Endothelial cell of umbilical vein (primary cell): ENCODE data around the gene SPA17. TPM values are rescaled to one million over a fixed set of nuclear protein-coding genes. Genes with fewer than 3 reads are reported as not detected.

Experiments used
- BruUV-seq: library from RNA; stranded (reverse); fragments of 400-500 nt; replicated peaks from 2 replicates; lab custom pipeline; 2021; lab: Mats Ljungman, UMichigan
- CTCF ChIA-PET: fragments of 300-600, 350-600 bp; sonication (Branson Sonifier 250); formaldehyde crosslinking; loops from one replicate; lab custom pipeline; 2021; ENCODE audit warnings: antibody characterized with exemption, inconsistent platforms; lab: Charles Lee
- POLR2A ChIA-PET: fragments of 300-600, 350-600 bp; sonication (Branson Sonifier 250); formaldehyde crosslinking; loops from one replicate; lab custom pipeline; 2021; ENCODE audit warnings: antibody characterized with exemption, inconsistent platforms; lab: Charles Lee
- DNase-seq: peaks from one replicate; pipeline ENCODE4 v3.0.0-alpha.2; 2011; ENCODE audit warnings: low read depth, low spot score
- FAIRE-seq: peaks from 2 replicates; lab custom pipeline; 2011; peaks lifted over from hg19 to GRCh38; lab: Jason Lieb, UNC
- H2AFZ ChIP-seq: 2 replicates; pipeline ENCODE4 v1.6.0; 2012; ENCODE audit warnings: low read depth, low read length, control low read depth, inconsistent platforms
- H3K27ac ChIP-seq: 2 replicates; pipeline ENCODE4 v1.5.1; 2011; ENCODE audit warnings: low read depth, mild to moderate bottlenecking, control low read depth, low read length, moderate library complexity; ENCODE audit not compliant: insufficient read depth
- H3K27me3 ChIP-seq, 2 experiments: 2 replicates each; pipeline versions ENCODE4 v1.6.0 to v1.6.1; 2011; ENCODE audit warnings: low read length in 2 of 2, mixed read lengths in 1 of 2; ENCODE audit not compliant: control insufficient read depth in 2 of 2, insufficient read depth in 2 of 2
- H3K36me3 ChIP-seq, 2 experiments: 2 replicates in 1 of 2; 3 replicates in 1 of 2; pipeline ENCODE4 v1.5.1; 2011; ENCODE audit warnings: low read length in 2 of 2, mild to moderate bottlenecking in 1 of 2, moderate library complexity in 1 of 2; ENCODE audit not compliant: control insufficient read depth in 2 of 2, insufficient read depth in 2 of 2; ENCODE audit errors: extremely low read depth in 1 of 2
- H3K4me1 ChIP-seq: 3 replicates; pipeline ENCODE4 v1.5.1; 2011; ENCODE audit warnings: mild to moderate bottlenecking, low read length; ENCODE audit not compliant: control insufficient read depth, insufficient read depth; ENCODE audit errors: extremely low read depth
- H3K4me2 ChIP-seq: 2 replicates; pipeline ENCODE4 v1.6.1; 2011; ENCODE audit warnings: low read length, control low read depth, mixed read lengths; ENCODE audit not compliant: insufficient read depth
- H3K4me3 ChIP-seq, 3 experiments: fragments of 200-600 bp in 1 of 3; sonication (generic), shearing (Covaris generic) in 1 of 3; replicated peaks in 1 of 3; 2 replicates each; pipeline ENCODE4 v1.5.1; 2011 to 2016; ENCODE audit warnings: control low read depth in 3 of 3, low read length in 3 of 3, mild to moderate bottlenecking in 2 of 3, inconsistent platforms in 1 of 3, low read depth in 1 of 3, moderate library complexity in 1 of 3; ENCODE audit not compliant: insufficient read depth in 1 of 3
- H3K79me2 ChIP-seq: 2 replicates; pipeline ENCODE4 v1.6.0; 2012; ENCODE audit warnings: low read length, inconsistent platforms; ENCODE audit not compliant: control insufficient read depth, insufficient read depth
- H3K9ac ChIP-seq: replicated peaks from 2 replicates; pipeline ENCODE3; 2011; ENCODE audit warnings: low read length, control low read depth; ENCODE audit not compliant: insufficient read depth; ENCODE audit errors: extremely low read depth
- H3K9me1 ChIP-seq: replicated peaks from 3 replicates; pipeline ENCODE4 v1.6.0; 2011; ENCODE audit warnings: mild to moderate bottlenecking, low read length; ENCODE audit not compliant: control insufficient read depth, insufficient read depth; ENCODE audit errors: extremely low read depth
- H3K9me3 ChIP-seq: replicated peaks from 2 replicates; pipeline ENCODE4 v1.5.1; 2012; ENCODE audit warnings: low read length, inconsistent platforms; ENCODE audit not compliant: control insufficient read depth, insufficient read depth
- H4K20me1 ChIP-seq: replicated peaks from 2 replicates; pipeline ENCODE3; 2011; ENCODE audit warnings: mild to moderate bottlenecking, low read length; ENCODE audit not compliant: control insufficient read depth, insufficient read depth; ENCODE audit errors: extremely low read depth
- EZH2 ChIP-seq: IDR thresholded peaks from 2 replicates; pipeline ENCODE4 v1.6.1; 2012; ENCODE audit warnings: borderline replicate concordance, low read depth, mild to moderate bottlenecking, moderate library complexity, low read length, inconsistent platforms; ENCODE audit not compliant: severe bottlenecking
- FOS ChIP-seq: IDR thresholded peaks from 2 replicates; pipeline ENCODE4 v1.6.1; 2011; ENCODE audit warnings: mild to moderate bottlenecking, low read length, moderate library complexity, borderline replicate concordance; ENCODE audit not compliant: insufficient read depth
- GATA2 ChIP-seq: IDR thresholded peaks from 2 replicates; pipeline ENCODE4 v1.7.0; 2011; ENCODE audit warnings: low read depth, mild to moderate bottlenecking, moderate library complexity, mixed read lengths, low read length; ENCODE audit not compliant: insufficient read length, insufficient read depth
- JUN ChIP-seq: IDR thresholded peaks from 2 replicates; pipeline ENCODE4 v1.6.1; 2011; ENCODE audit warnings: borderline replicate concordance, low read depth; ENCODE audit not compliant: insufficient read length, insufficient read depth
- MYC ChIP-seq: IDR thresholded peaks from one replicate; pipeline ENCODE4 v1.6.1; 2011; ENCODE audit warnings: mild to moderate bottlenecking, low read depth, low read length
- POLR2A ChIP-seq: IDR thresholded peaks from 2 replicates; pipeline ENCODE4 v1.6.1; 2012; ENCODE audit warnings: low read depth, mild to moderate bottlenecking, control low read depth, low read length
- POLR2AphosphoS5 ChIP-seq: IDR thresholded peaks from 2 replicates; pipeline ENCODE4 v1.6.1; 2012; ENCODE audit warnings: low read depth, mild to moderate bottlenecking, control low read depth, low read length, moderate library complexity; ENCODE audit not compliant: insufficient read depth
- dilution Hi-C: fragments of 300-500 bp; cut with MboI; formaldehyde crosslinking; loops from one replicate; pipeline ENCODE4 v1.15.0; 2019; ENCODE audit warnings: low sequenced_read_pairs; ENCODE audit not compliant: extremely low pct_ligation_motif_present
- intact Hi-C: fragments of 100-400 bp; cut with micrococcal nuclease; formaldehyde crosslinking; loops from one replicate; pipeline ENCODE4 v1.10.0; 2022
- polyA plus RNA-seq, 4 experiments: library from polyadenylated mRNA; depleted of rRNA in 3 of 4; stranded (reverse) in 3 of 4; unstranded in 1 of 4; fragments of >200 nt; gene quantifications; 2 replicates each; pipeline versions ENCODE4 v1.2.1 to v1.2.3, GENCODE V29; 2011 to 2012; ENCODE audit warnings: missing spikeins in 1 of 4
- total RNA-seq: library from RNA; stranded (reverse); gene quantifications from 2 replicates; pipeline ENCODE4 v1.2.3, GENCODE V29; 2021
- TF ChIP-seq, protein P1 (sequence below), 2 donors: IDR thresholded peaks; 1 replicate in 1 of 2; 2 replicates in 1 of 2; pipeline ENCODE4 v1.5.1; 2011; ENCODE audit warnings: low read length in 2 of 2, mild to moderate bottlenecking in 2 of 2, moderate library complexity in 2 of 2, control low read depth in 1 of 2, inconsistent platforms in 1 of 2, low read depth in 1 of 2; ENCODE audit not compliant: insufficient read depth in 1 of 2; ENCODE audit errors: extremely low read depth in 1 of 2
- TF ChIP-seq, protein P2 (sequence below): IDR thresholded peaks from 2 replicates; pipeline ENCODE4 v1.6.1; 2011; ENCODE audit not compliant: insufficient read depth, insufficient read length

The SPA17 gene
- total and polyA plus RNA-seq, 2 donors (not counting 3 experiments of a cell fraction or from before 2014, with no cell fraction given), result 3.9 to 4.7 TPM

DNA sequence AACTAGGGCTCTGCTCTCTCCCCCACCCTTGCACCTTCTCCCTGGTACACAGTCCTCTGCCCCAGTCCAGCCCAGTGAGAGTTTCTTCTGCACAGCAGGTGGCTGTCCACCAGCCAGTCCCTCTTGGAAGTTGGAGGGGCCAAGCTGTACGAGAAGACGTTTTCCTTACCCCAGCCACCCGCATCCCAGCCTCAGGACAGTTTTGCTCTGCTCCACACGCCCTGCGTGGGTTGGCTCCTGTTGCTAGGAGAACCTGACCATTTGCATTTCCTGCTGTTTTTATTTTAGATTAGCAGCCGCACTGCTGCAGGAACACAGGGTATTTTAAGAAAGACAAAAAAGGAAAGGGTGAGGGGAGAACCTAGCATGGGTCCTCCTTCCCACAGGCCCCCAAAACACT is 48.5 kb downstream of the SPA17 start:
- CTCF ChIA-PET, result no interaction called here

More for the DNA sequence above, 48.5 kb downstream of the SPA17 start:
- POLR2A ChIA-PET, result no interaction called here
- BruUV-seq, result no TSS peak
- intact Hi-C loops, result no loop called here
- TF ChIP-seq MYC, result no peak
- no peak for TF ChIP-seq POLR2A
- TF ChIP-seq, protein P1, sequence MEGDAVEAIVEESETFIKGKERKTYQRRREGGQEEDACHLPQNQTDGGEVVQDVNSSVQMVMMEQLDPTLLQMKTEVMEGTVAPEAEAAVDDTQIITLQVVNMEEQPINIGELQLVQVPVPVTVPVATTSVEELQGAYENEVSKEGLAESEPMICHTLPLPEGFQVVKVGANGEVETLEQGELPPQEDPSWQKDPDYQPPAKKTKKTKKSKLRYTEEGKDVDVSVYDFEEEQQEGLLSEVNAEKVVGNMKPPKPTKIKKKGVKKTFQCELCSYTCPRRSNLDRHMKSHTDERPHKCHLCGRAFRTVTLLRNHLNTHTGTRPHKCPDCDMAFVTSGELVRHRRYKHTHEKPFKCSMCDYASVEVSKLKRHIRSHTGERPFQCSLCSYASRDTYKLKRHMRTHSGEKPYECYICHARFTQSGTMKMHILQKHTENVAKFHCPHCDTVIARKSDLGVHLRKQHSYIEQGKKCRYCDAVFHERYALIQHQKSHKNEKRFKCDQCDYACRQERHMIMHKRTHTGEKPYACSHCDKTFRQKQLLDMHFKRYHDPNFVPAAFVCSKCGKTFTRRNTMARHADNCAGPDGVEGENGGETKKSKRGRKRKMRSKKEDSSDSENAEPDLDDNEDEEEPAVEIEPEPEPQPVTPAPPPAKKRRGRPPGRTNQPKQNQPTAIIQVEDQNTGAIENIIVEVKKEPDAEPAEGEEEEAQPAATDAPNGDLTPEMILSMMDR (IDR thresholded peaks at IDR 0.05; ENCODE audit: extremely low read depth in 1 of 2, insufficient read depth in 1 of 2, low read depth in 1 of 2, low read length in 2 of 2), result no peak
- no peak for TF ChIP-seq FOS
- TF ChIP-seq, protein P2, sequence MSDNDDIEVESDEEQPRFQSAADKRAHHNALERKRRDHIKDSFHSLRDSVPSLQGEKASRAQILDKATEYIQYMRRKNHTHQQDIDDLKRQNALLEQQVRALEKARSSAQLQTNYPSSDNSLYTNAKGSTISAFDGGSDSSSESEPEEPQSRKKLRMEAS, result no peak
- TF ChIP-seq JUN, result no peak
- no peak for TF ChIP-seq EZH2
- TF ChIP-seq POLR2AphosphoS5, result no peak
- no peak for TF ChIP-seq GATA2
- H3K36me3 ChIP-seq, result no peaks in the 10 kb centered on the region
- H3K4me2 ChIP-seq, result no peak overlapping the region
- no peak overlapping the region for H3K9ac ChIP-seq
- no peak overlapping the region for H2AFZ ChIP-seq
- FAIRE-seq (no peak), DNase-seq (no peak)
- no peaks in the 10 kb centered on the region for H3K9me3 ChIP-seq
- H3K4me1 ChIP-seq, result peaks cover 35% of the 10 kb centered on the region
- no peaks in the 10 kb centered on the region for H3K27me3 ChIP-seq
- H3K27ac ChIP-seq, result no peak overlapping the region
- dilution Hi-C loops, result no loop called here
- no peaks in the 10 kb centered on the region for H3K9me1 ChIP-seq
- no peaks in the 10 kb centered on the region for H4K20me1 ChIP-seq
- no peaks in the 10 kb centered on the region for H3K79me2 ChIP-seq
- H3K4me3 ChIP-seq, result no peak overlapping the region
